ENCODE measurements around the gene VSIR.

Gene VSIR

DNA sequence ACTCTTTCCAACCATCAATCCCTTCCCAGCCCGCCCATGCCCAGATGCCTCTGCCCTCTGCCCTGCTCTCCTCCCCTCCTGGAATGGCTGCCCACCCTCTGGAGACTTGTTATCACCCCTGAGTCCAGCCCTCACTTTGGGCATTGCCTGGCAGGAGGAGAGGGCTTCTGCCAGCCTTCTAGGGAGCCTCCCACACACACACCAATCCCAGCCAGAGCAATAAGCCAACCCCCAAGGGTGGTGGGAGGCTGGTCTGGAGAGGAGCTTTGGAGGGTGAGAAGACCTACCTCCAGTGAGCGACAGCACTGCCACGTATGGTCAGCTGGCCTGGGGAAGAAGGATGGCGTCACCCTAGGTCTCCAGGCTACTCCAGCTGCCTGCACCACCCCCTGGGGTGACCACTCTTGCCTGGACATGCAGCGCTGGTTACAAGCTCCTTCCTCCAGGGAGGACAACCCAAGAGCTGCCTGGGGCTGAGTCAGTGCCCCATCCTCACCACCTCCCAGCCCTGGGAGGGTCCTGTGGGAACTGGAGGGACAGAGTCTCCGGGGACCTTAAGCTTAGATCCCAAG lies 62.2 kb downstream of the VSIR start:
- no peak for DNase-seq

DNA sequence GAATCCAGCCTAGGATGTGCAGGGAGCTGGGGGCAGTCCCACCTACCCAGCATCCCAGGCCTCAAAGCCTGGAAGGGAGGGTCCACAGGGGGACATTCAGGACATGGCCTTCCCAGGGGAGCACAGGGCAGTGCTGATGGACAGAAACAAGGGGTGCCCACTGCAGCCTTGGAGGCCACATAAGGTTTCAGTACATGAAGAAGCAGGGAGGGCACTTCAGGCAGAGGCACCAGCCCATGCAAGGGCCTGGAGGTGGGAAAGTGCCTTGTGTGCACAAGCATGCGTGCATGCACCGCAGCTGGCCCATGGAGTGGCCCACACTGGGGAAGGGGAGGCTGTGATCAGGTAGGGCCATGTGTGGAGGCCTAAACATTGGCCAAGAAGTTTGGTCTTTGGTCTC lies 62.8 kb downstream of the VSIR start:
- DNase-seq = no peak

DNA sequence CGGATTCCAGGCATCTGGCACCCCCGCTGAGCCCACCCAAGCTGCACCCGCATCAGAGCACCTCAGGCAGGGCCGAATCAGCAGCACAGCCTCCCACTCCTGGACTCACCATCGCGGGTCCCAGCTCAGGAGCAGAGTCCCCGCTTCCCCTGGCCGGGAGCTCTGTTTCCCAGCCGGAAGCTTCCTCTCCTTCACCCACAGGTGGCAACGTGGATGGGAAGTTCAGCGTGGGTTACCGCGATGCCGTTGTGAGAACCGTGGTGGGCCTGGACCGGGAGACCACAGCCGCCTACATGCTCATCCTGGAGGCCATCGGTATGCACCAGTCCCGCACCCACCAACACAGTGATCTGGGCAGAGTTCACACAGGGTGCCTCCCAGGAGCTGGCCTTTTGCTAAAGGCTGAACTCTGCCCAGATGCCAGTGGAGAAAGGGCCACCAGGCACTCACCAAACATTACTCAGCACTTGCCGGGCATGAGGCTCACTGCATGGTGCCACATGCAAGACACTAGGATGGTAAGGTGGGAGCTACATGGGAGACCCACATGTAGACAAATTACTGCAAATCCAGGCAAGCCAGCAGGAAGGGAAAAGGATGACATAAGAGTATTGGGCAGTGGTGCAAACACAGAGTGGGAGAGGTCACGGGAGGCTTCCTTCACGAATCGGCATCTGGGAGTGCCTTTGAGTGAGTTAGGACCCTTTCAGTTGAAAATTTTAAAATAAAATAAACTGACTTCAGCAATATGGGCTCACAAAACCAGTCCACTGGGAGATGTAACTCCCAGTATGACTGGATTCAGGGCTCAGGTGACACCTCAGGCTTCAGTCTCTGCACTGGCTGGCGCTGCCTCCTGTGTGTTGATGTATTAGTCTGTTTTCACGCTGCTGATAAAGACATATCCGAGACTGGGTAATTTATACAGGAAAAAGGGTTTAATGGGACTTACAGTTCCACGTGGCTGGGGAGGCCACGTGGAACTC lies 64.1 kb downstream of the VSIR start:
- no peak for DNase-seq

DNA sequence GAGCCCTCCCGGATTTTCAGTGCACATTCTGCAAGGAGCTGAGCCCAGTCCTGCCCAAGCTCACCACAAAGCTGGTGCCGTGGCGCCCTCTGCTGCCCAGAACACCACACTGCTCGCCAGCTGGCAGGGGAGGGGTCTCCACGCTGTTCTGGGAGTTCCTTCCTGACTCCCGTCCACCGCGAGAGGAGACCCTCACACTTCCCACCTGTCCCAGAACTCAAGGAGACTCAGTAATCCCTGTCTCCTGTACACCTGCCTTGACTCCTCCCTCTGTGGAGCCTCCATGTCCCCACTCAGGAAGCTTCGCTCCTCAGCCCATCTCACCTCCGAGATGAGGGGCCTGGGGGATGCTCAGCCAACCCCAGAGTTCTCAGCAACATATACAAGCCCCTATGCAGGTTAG lies 65.0 kb downstream of the VSIR start:
- DNase-seq = no peak

DNA sequence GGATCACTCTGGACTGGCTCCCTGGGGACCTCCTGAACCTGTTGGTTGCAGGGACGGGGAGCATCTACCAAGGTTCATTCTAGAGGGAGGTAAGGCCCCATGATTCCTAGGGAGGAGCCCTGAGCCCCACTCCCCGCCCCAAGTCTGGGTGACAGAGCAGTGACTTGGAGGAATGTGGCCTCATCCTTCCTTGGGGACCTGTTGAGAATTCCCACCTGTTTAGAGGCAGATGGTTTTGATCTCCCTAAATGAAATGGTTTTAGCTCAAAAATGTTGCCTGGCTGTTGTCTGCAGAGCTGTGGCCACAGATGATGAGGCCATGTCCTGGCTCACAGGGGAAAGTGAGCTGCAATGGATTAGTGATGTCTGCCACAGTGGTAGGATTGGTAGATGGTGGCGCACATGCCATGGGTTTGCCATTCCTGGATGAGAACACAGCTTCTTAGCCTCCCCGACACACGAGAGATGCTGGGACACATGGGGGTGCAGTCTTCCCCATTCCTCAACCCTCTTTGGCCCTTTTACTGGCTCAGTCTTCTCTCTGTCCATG lies 66.0 kb downstream of the VSIR start:
- no peak for DNase-seq

DNA sequence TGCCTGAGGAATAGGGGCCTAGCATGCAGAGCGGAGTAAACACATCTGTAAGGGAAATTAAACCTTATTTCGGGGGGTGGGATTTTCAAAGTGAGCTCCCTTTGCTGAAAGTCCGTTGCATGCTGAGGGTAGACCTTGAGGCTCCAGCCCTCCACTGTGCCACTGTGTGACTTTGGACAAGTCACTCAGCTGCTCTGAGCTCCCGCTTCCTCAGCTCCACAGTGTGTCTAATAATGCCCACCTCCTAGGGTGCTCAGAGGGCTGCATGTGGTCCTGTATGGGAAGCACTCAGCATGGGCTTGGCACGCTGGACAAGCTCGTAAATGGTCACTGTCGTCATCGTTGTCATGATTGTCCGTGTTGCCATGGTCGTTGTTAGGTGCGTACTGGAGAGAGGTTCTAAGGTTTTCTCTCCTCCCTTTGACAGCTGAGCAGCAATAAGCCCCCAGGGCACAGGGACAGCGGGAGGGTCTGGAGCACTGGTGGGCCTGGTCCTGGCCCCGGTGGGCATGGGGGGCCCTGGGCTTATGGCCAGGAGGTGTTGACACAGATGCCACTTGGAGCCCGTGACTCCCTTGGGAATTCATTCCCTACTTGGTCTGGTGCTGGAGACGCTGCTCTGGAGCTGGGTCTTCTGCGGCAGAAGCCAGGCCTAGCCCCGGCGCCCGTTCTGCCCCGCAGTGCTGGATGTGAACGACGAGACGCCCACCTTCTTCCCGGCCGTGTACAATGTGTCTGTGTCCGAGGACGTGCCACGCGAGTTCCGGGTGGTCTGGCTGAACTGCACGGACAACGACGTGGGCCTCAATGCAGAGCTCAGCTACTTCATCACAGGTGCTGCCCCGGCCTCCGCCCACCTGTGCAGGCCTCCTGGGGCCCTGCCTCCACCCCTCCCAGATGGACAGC lies 66.9 kb downstream of the VSIR start:
- no peak for DNase-seq

DNA sequence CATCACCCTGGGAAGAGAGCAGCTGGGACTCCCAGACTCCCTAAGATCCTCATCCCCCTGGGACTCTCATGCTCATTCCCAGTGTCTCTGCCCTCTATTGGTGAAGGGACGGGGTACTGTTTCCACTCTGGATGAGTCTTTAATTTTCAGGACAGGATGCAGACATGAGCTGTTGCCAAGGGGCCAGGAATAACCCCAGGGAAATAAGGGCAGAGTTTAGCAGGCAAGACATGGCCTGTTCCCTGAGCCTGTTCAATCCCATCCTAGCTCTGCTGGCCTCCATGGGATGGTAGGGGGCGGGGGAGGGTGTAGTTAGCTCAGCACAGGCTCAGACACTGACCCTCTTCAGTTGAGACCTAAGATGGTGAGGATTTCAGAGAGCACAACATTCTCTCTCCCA lies 67.7 kb downstream of the VSIR start:
- no peak for DNase-seq

DNA sequence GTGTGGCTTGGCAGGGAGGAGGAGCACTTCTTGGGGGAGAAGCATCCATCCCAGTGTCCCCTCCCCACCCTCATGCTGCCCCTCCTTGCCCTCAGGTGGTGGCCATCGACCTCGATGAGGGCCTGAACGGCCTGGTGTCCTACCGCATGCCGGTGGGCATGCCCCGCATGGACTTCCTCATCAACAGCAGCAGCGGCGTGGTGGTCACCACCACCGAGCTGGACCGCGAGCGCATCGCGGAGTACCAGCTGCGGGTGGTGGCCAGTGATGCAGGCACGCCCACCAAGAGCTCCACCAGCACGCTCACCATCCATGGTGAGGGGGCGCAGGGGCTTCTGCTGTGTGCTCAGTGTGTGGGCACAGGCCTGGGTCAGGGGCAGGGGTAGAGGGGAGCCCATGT lies 68.5 kb downstream of the VSIR start:
- DNase-seq = no peak

DNA sequence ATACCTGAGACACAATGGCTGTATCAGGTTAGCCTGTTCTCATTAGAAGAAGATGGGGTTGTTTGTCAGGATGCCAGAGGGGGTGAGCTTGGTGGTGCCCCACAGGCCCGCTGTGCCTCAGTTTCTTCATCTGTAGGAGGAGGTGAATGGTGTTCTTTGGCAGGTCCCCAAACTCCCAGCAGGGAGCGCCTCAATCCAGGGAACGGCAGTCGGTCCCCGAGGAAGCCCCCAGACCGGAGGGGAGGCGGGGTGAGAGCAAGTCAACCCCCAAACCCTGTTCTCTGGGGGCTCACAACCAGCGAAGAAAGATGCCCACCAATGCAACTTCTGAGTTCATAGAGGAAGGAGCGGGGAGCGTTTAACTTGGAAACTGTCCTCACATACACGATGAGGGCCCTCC lies 69.7 kb downstream of the VSIR start:
- DNase-seq = no peak

DNA sequence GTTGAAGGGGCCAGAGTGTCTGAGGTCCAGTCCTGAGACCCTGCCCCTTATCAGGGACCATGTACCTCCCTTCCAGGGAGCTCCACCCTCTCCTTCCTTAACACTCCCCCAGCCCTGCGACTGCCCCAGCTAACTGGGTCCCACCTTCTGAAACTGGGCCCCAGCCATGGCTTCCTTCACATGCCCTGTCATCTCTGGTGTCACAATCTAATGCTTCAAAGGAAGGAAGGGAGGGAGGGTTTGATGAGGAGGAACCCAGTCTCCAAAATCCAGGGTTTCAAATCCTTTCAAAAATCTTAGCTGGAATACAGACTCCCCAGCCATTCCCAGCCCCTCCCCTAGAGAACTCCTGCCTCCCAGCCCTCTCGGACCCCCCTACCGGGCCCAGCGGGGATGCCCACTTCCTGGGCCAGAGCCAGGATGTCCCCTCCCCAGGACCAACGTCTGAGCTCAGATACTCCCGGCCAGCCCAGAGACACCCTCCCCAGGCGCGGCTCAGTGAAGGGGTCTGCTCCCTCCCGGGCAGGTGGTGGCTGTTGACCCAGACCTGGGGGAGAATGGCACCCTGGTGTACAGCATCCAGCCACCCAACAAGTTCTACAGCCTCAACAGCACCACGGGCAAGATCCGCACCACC lies 71.7 kb downstream of the VSIR start:
- no peak for DNase-seq

DNA sequence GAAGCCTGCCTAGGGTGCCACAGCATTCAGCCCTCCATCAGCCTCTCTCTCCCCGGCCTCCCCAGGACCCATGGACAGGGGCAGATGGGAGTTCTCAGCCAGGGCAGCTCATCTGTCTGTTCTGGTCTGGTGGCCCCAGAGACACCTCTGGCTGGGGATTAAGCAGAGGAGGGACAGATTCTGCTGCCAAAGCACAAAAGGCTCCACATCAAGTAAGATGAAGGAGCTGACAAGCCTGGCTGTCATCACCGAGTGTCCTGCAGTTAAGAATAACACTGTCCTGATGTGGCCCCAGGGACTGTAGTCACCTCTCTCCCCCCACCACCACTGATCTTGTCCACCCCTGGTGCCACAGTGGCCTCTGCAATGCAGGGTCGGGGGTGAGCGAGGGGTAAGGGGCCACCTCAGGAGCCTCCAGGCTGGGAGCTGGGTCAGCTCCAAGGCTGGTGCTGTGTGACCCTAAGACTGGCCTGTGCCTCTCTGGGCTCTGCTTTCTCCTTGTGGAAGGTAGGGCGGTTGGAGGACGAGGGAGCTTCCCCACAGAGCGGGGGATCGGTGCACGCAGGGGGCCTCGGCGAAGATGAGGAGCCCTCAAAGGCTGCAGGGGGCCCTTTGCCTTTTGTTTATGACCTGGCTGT lies 72.5 kb downstream of the VSIR start:
- DNase-seq = no peak

DNA sequence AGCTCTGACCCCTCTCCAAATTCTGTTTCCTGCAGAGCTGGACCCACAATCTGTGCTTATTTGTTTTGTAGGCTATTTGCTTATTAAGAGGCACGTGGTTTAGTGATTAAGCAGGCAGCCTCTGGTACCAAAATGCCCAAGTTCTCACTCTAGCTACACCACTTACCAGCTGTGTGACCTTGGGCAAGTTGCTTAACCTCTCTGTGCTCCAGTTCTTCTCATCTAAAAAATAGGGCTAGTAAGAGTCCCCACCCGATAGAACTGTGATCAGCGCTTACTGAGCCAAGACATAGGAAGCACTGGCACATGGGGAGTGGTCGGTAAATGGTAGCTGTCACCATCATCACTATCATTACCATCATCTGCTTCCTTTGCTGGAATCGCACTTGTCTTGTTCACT lies 74.6 kb downstream of the VSIR start:
- DNase-seq = no peak

DNA sequence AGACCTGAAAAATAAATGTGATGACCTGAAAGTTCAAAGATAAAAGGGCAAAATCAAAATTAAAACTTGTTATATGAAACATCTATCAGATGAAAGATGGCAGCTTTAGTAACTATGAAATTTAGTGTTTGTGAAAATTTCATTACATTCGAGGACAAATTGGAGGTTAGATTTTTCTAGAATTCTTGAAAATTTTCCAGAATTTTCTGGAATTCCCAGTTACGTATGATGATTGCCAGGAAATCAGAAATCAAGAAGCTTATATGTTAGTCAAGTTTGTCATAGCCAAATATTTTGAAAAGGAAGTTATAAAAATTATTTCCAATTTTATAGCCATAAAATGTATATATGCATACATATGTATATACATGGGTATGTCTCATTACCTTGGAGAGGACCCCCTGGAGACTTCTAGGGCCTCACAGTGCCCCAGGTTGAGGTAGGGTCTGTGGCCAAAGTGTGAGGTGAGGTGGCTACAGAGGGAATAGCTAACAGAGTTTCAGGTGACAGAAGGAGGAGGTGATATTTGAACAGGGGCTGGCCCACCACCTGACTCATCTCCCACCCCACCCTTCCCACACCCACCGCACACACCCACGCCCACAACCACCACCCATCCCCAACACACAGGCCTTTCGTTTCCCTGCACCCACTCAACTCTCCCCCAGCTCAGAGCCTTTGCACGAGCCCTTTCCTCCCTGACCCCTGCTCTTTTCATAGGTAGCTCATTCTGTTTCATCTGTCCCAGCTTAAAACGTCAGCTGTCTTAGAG lies 75.2 kb downstream of the VSIR start:
- no peak for DNase-seq

Data from GOT3 (cell line).